NB4 (cell line): ENCODE data around the gene ABCC4.

Source experiments
- DNase-seq: peaks from one replicate; pipeline ENCODE4 v3.0.0; 2010; ENCODE audit warnings: low read depth
- H3K4me3 ChIP-seq: one replicate; pipeline ENCODE4 v1.5.1; 2011; ENCODE audit warnings: mild to moderate bottlenecking, low read depth, low read length, moderate library complexity
- CTCF ChIP-seq: IDR thresholded peaks from one replicate; pipeline ENCODE4 v1.5.1; 2012; ENCODE audit warnings: low read depth, low read length
- MYC ChIP-seq: IDR thresholded peaks from 2 replicates; pipeline ENCODE4 v1.6.1; 2011; ENCODE audit warnings: low read depth, low read length
- POLR2A ChIP-seq: IDR thresholded peaks from 2 replicates; pipeline ENCODE4 v1.6.1; 2011; ENCODE audit warnings: mild to moderate bottlenecking; ENCODE audit not compliant: insufficient read length; ENCODE audit errors: extremely low read depth
- TF ChIP-seq, protein P1 (sequence below): IDR thresholded peaks from 2 replicates; pipeline ENCODE4 v1.6.1; 2011; ENCODE audit warnings: low read depth, low read length

The ABCC4 gene

GRCh38 chr13:95033890-95034289, 267.4 kb downstream of the ABCC4 start:
- no peak for DNase-seq
- TF ChIP-seq, protein P1, sequence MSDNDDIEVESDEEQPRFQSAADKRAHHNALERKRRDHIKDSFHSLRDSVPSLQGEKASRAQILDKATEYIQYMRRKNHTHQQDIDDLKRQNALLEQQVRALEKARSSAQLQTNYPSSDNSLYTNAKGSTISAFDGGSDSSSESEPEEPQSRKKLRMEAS = no peak
- no peak for TF ChIP-seq CTCF
- no peak for TF ChIP-seq MYC
- TF ChIP-seq POLR2A = no peak
- no peak overlapping the region for H3K4me3 ChIP-seq

DNA sequence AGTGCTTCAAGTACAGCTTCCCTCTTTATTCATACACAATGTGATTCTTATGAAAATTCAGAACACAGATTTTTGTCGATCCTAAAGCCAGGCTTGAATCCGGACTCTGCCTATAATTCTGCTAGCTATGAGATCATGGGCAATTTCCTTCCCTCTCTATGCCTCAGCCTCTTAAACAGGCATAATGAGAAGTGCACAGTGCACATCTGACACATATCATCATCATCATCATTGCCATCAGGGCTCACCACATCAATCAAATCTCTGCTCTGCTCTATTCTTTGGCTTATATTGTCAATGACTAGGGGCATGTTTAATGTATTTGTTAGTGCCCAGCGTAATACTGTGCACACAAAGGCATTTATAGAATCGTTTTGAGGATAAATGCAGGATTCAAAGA, 269.1 kb downstream of the ABCC4 start:
- DNase-seq = no peak
- no peak for TF ChIP-seq POLR2A
- TF ChIP-seq, protein P1 = no peak
- no peak for TF ChIP-seq MYC
- no peak for TF ChIP-seq CTCF
- H3K4me3 ChIP-seq = no peak overlapping the region

DNA sequence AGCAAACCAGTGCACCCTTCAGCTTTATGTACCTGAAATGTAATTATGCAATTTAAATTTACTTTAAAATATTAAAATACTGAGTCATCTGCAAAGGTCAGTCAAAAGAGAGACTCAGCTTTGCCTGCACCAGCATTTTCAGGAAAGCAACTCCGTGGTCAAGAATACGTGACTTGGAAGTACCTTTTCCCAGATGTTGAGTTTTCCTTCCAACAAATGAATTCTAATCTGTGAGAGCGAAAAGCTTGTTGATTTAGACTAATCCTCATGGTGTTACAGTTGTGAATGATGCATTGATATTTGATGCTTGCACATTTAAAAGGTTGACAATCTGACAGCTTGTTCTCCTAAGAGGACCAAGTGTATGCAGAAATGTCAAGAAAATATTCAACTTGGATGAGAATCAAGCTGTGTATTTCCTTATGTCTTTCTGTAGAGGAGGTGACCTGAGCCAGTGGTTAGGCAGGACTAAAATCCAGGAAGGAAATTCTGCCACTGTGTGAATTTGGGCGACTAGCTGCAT, 270.4 kb downstream of the ABCC4 start:
- no peak for DNase-seq
- no peak overlapping the region for H3K4me3 ChIP-seq
- TF ChIP-seq POLR2A (no peak), MYC (no peak), CTCF (no peak)
- TF ChIP-seq, protein P1 = no peak

DNA sequence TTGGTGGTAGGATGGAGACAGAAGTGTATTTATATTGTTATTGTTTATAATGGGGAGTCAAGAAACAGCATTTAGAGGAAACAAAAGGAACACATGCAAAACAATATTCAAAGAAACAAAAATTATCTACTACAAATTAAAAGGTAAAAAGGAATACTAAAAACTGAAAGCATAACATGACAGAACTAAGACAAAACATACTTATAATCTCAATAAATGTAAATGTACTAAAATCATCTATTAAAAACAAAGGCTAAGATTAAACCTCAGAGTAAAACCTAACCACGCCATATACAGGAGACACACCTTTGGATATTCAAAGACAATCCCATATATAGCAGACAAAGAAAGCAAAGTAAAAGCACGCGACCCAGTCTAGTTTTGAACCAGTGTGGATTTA, 273.6 kb downstream of the ABCC4 start:
- no peak for DNase-seq

GRCh38 chr13:95025116-95025515, 276.1 kb downstream of the ABCC4 start:
- TF ChIP-seq CTCF = no peak
- TF ChIP-seq POLR2A = no peak
- no peak for TF ChIP-seq MYC
- TF ChIP-seq, protein P1 = no peak
- no peak for DNase-seq
- no peak overlapping the region for H3K4me3 ChIP-seq

More for the DNA sequence above, 273.6 kb downstream of the ABCC4 start:
- no peak overlapping the region for H3K4me3 ChIP-seq
- TF ChIP-seq POLR2A (no peak), MYC (no peak), CTCF (no peak)
- TF ChIP-seq, protein P1 = no peak

- no peak overlapping the region for H3K4me3 ChIP-seq
- DNase-seq = no peak
- TF ChIP-seq, protein P1 = no peak
- TF ChIP-seq MYC (no peak), CTCF (no peak), POLR2A (no peak)
These were observed 277.8 kb downstream of the ABCC4 start for GRCh38 chr13:95023405-95023804.
